ENCODE data around the gene NELFA.

Gene NELFA

DNA sequence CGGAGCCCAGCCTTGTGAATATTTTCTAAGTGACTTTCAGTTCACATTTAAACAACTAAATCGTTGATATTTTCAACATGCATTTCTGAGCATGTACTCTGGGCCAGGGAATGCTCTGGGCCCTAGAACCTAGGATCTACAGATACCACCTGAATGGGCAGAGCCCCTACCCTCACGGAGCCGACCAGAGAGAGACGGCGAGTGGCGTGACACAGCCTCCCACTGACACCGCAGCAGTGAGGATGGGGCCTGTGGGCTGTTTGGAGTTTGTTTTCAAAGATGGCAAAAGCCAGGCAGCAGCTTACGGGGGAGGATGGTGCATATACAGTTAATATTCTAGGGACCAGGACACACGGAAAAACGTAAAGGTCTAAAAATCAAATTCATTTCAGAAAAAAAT is 17.7 kb downstream of the NELFA start:
- Histone ChIP-seq H3K36me3 (ENCODE audit: control insufficient read depth in 2 of 2, insufficient read depth in 1 of 2, low read length in 2 of 2) (peaks cover 0 to 48% of the 10 kb centered on the region in 2 experiments; a peak in 2 of 3 replicates), H3K4me3 (ENCODE audit: low read depth, low read length) (no peak overlapping the region), H3K4me1 (ENCODE audit: control insufficient read depth, insufficient read depth, low read length) (no peaks in the 10 kb centered on the region), H3K27ac (ENCODE audit: extremely low read depth, low read depth, low read length) (no peak overlapping the region), H3K9me3 (ENCODE audit: control insufficient read depth, insufficient read depth, low read depth, low read length) (no peaks in the 10 kb centered on the region)
- POLR2A ChIA-PET, result no interaction called here
- TF ChIP-seq MZF1 (tag by site-specific recombination; IDR thresholded peaks at IDR 0.05; ENCODE audit: borderline replicate concordance) (no peak), SALL2 (tag by site-specific recombination; IDR thresholded peaks at IDR 0.05; ENCODE audit: borderline replicate concordance) (no peak), ZNF544 (tag by site-specific recombination; IDR thresholded peaks at IDR 0.05) (no peak), ZNF155 (tag by site-specific recombination; IDR thresholded peaks at IDR 0.05) (no peak), ZNF513 (tag by site-specific recombination; IDR thresholded peaks at IDR 0.05) (no peak), BCL11A (tag by site-specific recombination; IDR thresholded peaks at IDR 0.05; ENCODE audit: low read depth) (no peak), ELK4 (IDR thresholded peaks at IDR 0.05; ENCODE audit: borderline replicate concordance, low read depth, low read length) (no peak), ZNF768 (tag by site-specific recombination; IDR thresholded peaks at IDR 0.05) (no peak), ZNF391 (tag by site-specific recombination; IDR thresholded peaks at IDR 0.05; ENCODE audit: borderline replicate concordance, low read depth) (no peak), ZNF521 (tag by site-specific recombination; IDR thresholded peaks at IDR 0.05) (no peak)
- CTCF ChIA-PET, result no interaction called here

DNA sequence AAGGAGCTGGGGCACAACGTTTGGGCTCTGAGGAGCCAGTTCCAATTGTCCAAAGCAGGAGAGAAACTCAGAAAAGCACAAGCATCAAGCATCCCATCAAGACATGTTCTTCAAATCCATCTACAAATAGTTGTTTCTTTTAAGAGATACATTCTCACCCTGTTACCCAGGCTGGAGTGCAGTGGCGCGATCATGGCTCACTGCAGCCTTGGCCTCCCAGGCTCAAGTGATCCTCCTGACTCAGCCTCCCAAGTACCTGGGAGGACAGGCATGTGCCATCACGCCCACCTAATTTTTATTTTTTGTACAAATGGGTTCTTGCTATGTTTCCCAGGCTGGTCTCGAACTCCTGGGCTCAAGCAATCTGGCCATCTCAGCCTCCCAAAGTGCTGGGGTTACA is 18.1 kb downstream of the NELFA start:
- H3K4me1 ChIP-seq (ENCODE audit: control insufficient read depth, insufficient read depth, low read length), result no peaks in the 10 kb centered on the region
- no peak overlapping the region for H3K27ac ChIP-seq (ENCODE audit: extremely low read depth, low read depth, low read length)
- ChIA-PET CTCF (no interaction called here), POLR2A (no interaction called here)
- H3K9me3 ChIP-seq (ENCODE audit: control insufficient read depth, insufficient read depth, low read depth, low read length), result no peaks in the 10 kb centered on the region
- peaks cover 0 to 52% of the 10 kb centered on the region in 2 experiments; a peak in 2 of 3 replicates for H3K36me3 ChIP-seq (ENCODE audit: control insufficient read depth in 2 of 2, insufficient read depth in 1 of 2, low read length in 2 of 2)
- no peak for TF ChIP-seq ZNF140 (tag by site-specific recombination; IDR thresholded peaks at IDR 0.05)
- TF ChIP-seq, protein P1, sequence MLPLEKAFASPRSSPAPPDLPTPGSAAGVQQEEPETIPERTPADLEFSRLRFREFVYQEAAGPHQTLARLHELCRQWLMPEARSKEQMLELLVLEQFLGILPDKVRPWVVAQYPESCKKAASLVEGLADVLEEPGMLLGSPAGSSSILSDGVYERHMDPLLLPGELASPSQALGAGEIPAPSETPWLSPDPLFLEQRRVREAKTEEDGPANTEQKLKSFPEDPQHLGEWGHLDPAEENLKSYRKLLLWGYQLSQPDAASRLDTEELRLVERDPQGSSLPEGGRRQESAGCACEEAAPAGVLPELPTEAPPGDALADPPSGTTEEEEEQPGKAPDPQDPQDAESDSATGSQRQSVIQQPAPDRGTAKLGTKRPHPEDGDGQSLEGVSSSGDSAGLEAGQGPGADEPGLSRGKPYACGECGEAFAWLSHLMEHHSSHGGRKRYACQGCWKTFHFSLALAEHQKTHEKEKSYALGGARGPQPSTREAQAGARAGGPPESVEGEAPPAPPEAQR (tag by site-specific recombination; IDR thresholded peaks at IDR 0.05), result no peak
- no peak for TF ChIP-seq ZNF391 (tag by site-specific recombination; IDR thresholded peaks at IDR 0.05; ENCODE audit: borderline replicate concordance, low read depth)
- TF ChIP-seq BCL11B (tag by site-specific recombination; IDR thresholded peaks at IDR 0.05; ENCODE audit: low read depth), result no peak
- no peak overlapping the region for H3K4me3 ChIP-seq (ENCODE audit: low read depth, low read length)

- H3K4me3 ChIP-seq (ENCODE audit: low read depth, low read length), result no peak overlapping the region
- H3K4me1 ChIP-seq (ENCODE audit: control insufficient read depth, insufficient read depth, low read length), result no peaks in the 10 kb centered on the region
- CTCF ChIA-PET, result no interaction called here
- no peak overlapping the region for H3K27ac ChIP-seq (ENCODE audit: extremely low read depth, low read depth, low read length)
- H3K9me3 ChIP-seq (ENCODE audit: control insufficient read depth, insufficient read depth, low read depth, low read length), result no peaks in the 10 kb centered on the region
- TF ChIP-seq ZNF292 (tag by site-specific recombination; IDR thresholded peaks at IDR 0.05; ENCODE audit: borderline replicate concordance, low read depth) (no peak), ZNF211 (tag by site-specific recombination; IDR thresholded peaks at IDR 0.05; ENCODE audit: low read depth) (no peak), SCRT1 (tag by site-specific recombination; IDR thresholded peaks at IDR 0.05; ENCODE audit: borderline replicate concordance) (no peak), ZNF639 (tag by site-specific recombination; IDR thresholded peaks at IDR 0.05) (no peak), ZNF548 (tag by site-specific recombination; IDR thresholded peaks at IDR 0.05) (no peak), ZNF561 (tag by site-specific recombination; IDR thresholded peaks at IDR 0.05; ENCODE audit: borderline replicate concordance) (no peak), ZNF677 (tag by site-specific recombination; IDR thresholded peaks at IDR 0.05) (no peak), ZNF529 (tag by site-specific recombination; IDR thresholded peaks at IDR 0.05; ENCODE audit: insufficient replicate concordance) (no peak), GLIS2 (tag by site-specific recombination; IDR thresholded peaks at IDR 0.05) (no peak), ZNF2 (tag by site-specific recombination; IDR thresholded peaks at IDR 0.05) (no peak)
- TF ChIP-seq, protein P2, sequence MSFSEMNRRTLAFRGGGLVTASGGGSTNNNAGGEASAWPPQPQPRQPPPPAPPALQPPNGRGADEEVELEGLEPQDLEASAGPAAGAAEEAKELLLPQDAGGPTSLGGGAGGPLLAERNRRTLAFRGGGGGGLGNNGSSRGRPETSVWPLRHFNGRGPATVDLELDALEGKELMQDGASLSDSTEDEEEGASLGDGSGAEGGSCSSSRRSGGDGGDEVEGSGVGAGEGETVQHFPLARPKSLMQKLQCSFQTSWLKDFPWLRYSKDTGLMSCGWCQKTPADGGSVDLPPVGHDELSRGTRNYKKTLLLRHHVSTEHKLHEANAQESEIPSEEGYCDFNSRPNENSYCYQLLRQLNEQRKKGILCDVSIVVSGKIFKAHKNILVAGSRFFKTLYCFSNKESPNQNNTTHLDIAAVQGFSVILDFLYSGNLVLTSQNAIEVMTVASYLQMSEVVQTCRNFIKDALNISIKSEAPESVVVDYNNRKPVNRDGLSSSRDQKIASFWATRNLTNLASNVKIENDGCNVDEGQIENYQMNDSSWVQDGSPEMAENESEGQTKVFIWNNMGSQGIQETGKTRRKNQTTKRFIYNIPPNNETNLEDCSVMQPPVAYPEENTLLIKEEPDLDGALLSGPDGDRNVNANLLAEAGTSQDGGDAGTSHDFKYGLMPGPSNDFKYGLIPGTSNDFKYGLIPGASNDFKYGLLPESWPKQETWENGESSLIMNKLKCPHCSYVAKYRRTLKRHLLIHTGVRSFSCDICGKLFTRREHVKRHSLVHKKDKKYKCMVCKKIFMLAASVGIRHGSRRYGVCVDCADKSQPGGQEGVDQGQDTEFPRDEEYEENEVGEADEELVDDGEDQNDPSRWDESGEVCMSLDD (tag by site-specific recombination; IDR thresholded peaks at IDR 0.05), result no peak
- POLR2A ChIA-PET, result no interaction called here
- H3K36me3 ChIP-seq (ENCODE audit: control insufficient read depth in 2 of 2, insufficient read depth in 1 of 2, low read length in 2 of 2), result peaks cover 0 to 56% of the 10 kb centered on the region in 2 experiments; a peak in 2 of 3 replicates
Observed at GRCh38 chr4:1990348-1990645, 18.5 kb downstream of the NELFA start.

All from HEK293 (cell line).